Colonic mucosa (tissue), 4 donors: ENCODE measurements around the gene FCRL4. TPM values are rescaled to one million over a fixed set of nuclear protein-coding genes. Genes with fewer than 3 reads are reported as not detected.

Experiments used
- DNase-seq: peaks from one replicate; pipeline ENCODE4 v3.0.0-alpha.2; 2020
- H3K27ac ChIP-seq: fragments of 200-600 bp; one replicate; pipeline ENCODE4 v1.8.0; 2021
- H3K27me3 ChIP-seq: fragments of 200-600 bp; one replicate; pipeline ENCODE4 v1.8.0; 2021
- H3K36me3 ChIP-seq: fragments of 200-600 bp; one replicate; pipeline ENCODE4 v1.8.0; 2021
- H3K4me1 ChIP-seq: fragments of 200-600 bp; one replicate; pipeline ENCODE4 v1.8.0; 2021; ENCODE audit warnings: mild to moderate bottlenecking
- H3K4me3 ChIP-seq: fragments of 200-600 bp; one replicate; pipeline ENCODE4 v1.8.0; 2021
- H3K9ac ChIP-seq, 2 donors: one replicate each; pipeline ENCODE4 v1.7.0; 2013; ENCODE audit warnings: control low read depth in 2 of 2, low read depth in 2 of 2, low read length in 2 of 2
- H3K9me3 ChIP-seq: fragments of 200-600 bp; one replicate; pipeline ENCODE4 v1.8.0; 2021
- CTCF ChIP-seq: fragments of 200-600 bp; IDR thresholded peaks from one replicate; pipeline ENCODE4 v1.8.0; 2022; ENCODE audit warnings: antibody characterized with exemption, mild to moderate bottlenecking
- intact Hi-C: fragments of 100-400 bp; cut with DNase I; formaldehyde crosslinking; loops from one replicate; pipeline ENCODE4 v1.14.1; 2022
- total RNA-seq, 2 donors: library from RNA; stranded (reverse); fragmentation: NEBNext Ultra II Directional in 1 of 2; extraction: Animal tissue kit (Norgen Biotek cat#: 25700) in 1 of 2; gene quantifications; one replicate each; pipeline ENCODE4 v1.2.1, GENCODE V29; 2021
- donor health status: healthy.
- donor health status: DM: no; HTN: no; CAD: no.
- donor health status: DM: no; HTN: no; CAD: no.

FCRL4 gene
- total RNA-seq, 2 donors from 2014 or later: not detected

- no peak overlapping the region for H3K4me3 ChIP-seq
Observed at GRCh38 chr1:157539568-157539967, 58.3 kb downstream of the FCRL4 start.

GRCh38 chr1:157532569-157532968 is 65.3 kb downstream of the FCRL4 start:
- Histone ChIP-seq H3K4me3 (no peak overlapping the region), H3K9ac (no peak overlapping the region)

More at GRCh38 chr1:157539568-157539967, 58.3 kb downstream of the FCRL4 start:
- DNase-seq: no peak
- no peak overlapping the region for H3K27ac ChIP-seq
- no peaks in the 10 kb centered on the region for H3K9me3 ChIP-seq
- no peaks in the 10 kb centered on the region for H3K4me1 ChIP-seq
- TF ChIP-seq CTCF: no peak
- H3K27me3 ChIP-seq: no peaks in the 10 kb centered on the region
- H3K36me3 ChIP-seq: no peaks in the 10 kb centered on the region
- intact Hi-C loops: no loop called here
- H3K9ac ChIP-seq: no peak overlapping the region

GRCh38 chr1:157523774-157524493 is 74.0 kb downstream of the FCRL4 start:
- no peak for DNase-seq
- no peaks in the 10 kb centered on the region for H3K27me3 ChIP-seq
- no peaks in the 10 kb centered on the region for H3K4me1 ChIP-seq
- H3K4me3 ChIP-seq: no peak overlapping the region
- no peaks in the 10 kb centered on the region for H3K9me3 ChIP-seq
- H3K36me3 ChIP-seq: no peaks in the 10 kb centered on the region
- TF ChIP-seq CTCF: no peak
- intact Hi-C loops: no loop called here
- no peak overlapping the region for H3K9ac ChIP-seq
- no peak overlapping the region for H3K27ac ChIP-seq

More at GRCh38 chr1:157532569-157532968, 65.3 kb downstream of the FCRL4 start:
- Histone ChIP-seq H3K36me3 (no peaks in the 10 kb centered on the region), H3K27ac (no peak overlapping the region), H3K9me3 (no peaks in the 10 kb centered on the region), H3K4me1 (no peaks in the 10 kb centered on the region), H3K27me3 (no peaks in the 10 kb centered on the region)
- no peak for TF ChIP-seq CTCF
- no peak for DNase-seq
- intact Hi-C loops: no loop called here

Other genes with a start within 250 kb of the FCRL4 start
- gene FCRL5, start 45.6 kb downstream of the FCRL4 start, total RNA-seq: 1 to 10 TPM in 1 of 2 donors, under 1 TPM in 1; 0.90 to 1.8 TPM
- under 1 TPM; 0.16 to 0.49 TPM for gene FCRL3, start 102.7 kb upstream of the FCRL4 start, total RNA-seq
- under 1 TPM; 0.10 to 0.40 TPM for gene FCRL2, start 179.0 kb upstream of the FCRL4 start, total RNA-seq
- gene FCRL1, start 222.0 kb upstream of the FCRL4 start, total RNA-seq: under 1 TPM in 1 of 2 donors, not detected in 1; 0.07 TPM
- not detected for gene CD5L, start 243.7 kb upstream of the FCRL4 start, total RNA-seq